NCI-H226 (cell line): ENCODE measurements around the gene STARD7.
A peak's percentile ranks its signal among the peaks of the same experiment; 100 is the strongest.
"Not testable (repeated sequence)": the region's sequence is repeated elsewhere in the genome, so short reads cannot be mapped to it uniquely, and the experiment has no call there.

Source experiments
- DNase-seq: peaks from one replicate; pipeline ENCODE4 v3.0.0-alpha.2; 2015

STARD7 gene

DNA sequence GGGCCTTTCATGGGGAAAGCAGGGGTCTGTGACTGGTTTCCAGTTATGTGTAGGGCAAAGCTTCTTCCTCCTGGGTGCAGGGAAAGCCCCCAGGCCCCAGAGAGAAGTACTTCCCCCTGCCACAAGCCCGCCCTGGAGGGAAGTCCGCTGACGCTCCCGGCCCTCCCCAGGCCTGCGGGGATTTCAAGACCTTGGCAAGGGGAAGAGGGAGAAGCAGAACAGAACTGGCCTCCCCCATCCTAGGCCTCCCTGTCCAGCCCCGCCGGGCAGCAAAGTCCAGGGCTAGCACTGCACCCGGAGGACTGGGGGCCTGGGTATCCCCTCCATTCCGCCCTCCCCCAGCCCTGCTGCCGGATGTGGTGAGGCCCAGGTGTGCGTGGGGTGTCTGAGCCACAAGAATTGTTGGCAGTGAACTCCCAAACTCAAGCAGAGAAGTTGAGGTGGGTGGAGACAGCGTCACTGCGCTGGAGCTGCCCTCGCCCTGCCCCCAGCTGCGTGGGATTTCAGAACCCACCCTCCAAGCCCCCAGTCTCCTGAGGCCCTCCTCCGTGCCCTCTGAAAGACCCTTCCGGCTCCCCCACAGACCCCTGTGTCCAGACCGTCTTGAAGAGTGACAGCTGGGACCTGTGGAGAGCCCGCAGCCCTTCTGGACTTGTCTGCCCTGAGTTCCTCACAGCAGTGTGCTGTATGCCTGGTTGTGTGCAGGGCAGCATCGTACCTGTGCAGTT, 62.3 kb downstream of the STARD7 start:
- peak; percentile 62 for DNase-seq

DNA sequence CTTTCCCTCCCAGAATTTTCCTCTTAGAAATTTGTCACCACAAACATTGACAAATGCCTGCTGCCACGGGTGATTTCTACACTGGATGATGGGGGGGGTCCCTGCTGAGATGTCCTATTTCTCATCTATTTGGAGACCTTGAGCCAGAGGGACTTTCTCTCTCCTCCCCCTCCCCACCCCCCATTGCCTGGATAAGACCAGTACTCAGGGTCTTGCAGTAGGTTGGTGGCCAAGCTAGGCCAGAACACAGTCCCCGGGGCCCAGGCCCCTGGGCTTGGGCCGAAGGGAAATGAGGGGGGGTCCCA, 62.8 kb downstream of the STARD7 start:
- no peak for DNase-seq

DNA sequence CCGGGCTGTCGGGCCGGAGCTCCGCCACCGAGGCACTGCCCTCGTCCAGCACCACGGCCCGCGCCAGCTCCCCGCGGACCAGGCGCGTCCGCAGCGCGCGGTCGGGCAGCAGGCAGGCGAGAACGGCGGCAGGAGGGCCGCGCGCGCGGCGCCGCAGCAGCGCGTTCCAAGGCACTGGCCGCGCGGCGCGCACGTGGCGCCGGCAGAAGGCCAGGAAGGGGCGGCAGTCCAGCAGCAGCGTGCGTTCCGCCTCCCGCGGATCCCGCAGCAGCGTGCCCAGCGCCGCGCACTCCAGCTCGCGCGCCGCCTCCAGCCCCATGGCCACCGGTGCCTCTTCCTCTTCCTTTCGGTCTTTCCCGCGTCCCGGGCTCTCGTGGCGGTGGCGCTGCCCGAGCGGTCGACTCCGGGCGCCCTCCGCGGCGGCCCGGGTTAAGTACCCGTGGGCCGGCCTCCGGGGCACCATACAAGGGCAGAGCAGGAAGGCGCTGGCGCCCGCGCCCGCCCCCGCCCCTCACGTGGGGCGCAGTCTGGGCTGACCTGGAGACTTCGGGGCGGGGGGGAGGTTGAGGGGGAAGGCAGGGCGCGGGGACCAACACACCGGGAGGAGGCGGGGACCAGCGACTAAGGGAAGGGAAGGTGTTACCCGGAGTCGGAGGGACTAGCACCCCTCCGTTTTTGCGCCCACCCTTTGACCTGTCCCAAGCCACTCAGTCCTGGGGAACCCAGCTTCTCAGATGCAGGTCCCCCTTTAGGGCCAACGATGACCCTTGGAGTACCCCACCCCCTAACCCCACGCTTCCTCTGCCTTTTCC, 63.4 kb downstream of the STARD7 start, which contains the start of gene DUSP2:
DUSP2 (minus strand) TSS at position 405 of the 812 bp plus-strand sequence; CDS start at position 319, 86 bp downstream.
- DNase-seq = peak; percentile 72

DNA sequence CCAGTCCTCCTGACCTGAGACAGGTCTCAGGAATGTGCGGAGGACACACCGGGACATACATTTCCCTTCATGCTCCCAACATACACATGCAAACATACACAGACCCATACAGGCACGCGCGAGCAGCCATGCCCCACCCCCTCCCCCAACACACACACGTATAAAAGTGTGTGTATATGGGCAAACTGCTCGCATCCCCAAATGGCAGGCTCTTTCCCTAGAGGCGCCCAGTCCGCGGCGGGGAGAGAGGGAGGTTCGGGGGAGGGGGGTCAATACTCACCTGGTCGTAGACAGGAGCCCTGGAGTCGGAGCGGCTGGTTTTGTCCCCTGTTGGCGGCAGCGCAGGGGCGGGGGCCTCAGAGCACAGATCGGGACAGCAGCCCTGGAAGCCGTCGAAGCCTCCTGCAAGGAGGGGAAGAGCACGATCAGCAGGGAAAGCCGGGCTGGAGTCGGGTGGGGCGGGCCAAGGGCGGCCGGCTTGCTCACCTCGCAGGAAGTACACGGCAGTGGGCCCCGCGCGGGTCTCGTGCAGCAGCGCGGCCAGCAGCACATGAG, 64.1 kb downstream of the STARD7 start:
- no peak for DNase-seq

DNA sequence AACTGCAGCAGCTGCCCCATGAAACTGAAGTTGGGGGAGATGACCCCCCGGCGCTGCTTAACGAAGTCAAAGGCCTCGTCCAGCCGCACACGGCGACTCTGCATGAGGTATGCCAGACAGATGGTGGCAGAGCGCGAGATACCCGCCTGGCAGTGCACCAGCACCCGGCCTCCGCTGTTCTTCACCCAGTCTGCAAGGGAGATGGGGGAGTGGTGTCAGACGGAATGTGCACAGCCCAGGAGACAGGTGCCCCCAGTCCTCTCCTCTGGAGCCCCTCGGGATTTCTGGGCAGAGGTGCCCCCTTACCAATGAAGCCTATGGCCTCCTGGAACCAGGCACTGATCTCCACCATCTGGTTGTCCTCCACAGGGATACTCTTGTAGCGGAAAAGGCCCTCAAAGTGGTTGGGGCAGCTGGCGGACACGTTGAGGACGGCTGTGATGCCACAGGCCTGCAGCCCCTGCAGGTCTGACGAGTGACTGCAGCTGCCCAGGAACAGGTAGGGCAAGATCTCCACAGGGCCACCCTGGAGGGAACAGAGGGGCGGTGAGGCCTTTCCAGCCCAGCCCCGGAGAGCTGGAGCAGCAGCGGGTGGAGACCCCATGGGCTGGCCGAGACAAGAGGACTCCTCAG, 64.7 kb downstream of the STARD7 start:
- no peak for DNase-seq

DNA sequence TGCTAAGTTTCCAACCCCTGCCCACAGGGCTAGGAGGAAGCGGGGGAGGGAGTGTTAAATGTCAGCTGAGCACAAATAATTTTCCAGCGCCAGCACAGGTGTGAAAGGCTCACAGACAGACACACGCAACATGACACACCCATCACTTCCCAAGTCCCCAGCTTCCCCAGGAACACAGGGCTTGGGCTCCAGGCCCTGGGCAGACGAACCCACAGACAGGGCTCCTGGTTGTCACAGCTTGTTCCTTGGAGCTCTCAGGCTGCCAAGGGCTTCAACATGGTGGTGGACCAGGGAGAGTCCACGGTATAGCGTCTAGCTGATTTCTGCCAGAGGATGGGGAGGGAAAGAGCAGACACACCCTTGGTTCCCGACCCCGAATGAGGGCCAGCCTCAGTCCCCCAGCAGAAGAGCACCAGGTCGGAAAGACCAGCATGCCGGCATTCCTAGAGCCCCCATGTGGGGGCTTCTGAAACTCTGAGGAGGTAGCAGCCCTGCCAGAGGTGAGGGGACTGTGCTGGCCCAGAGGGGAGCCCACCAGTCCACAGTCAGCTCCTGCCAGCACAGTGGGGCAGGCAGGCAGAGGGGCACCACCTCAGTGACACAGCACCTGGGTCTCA, 65.3 kb downstream of the STARD7 start:
- DNase-seq = no peak

DNA sequence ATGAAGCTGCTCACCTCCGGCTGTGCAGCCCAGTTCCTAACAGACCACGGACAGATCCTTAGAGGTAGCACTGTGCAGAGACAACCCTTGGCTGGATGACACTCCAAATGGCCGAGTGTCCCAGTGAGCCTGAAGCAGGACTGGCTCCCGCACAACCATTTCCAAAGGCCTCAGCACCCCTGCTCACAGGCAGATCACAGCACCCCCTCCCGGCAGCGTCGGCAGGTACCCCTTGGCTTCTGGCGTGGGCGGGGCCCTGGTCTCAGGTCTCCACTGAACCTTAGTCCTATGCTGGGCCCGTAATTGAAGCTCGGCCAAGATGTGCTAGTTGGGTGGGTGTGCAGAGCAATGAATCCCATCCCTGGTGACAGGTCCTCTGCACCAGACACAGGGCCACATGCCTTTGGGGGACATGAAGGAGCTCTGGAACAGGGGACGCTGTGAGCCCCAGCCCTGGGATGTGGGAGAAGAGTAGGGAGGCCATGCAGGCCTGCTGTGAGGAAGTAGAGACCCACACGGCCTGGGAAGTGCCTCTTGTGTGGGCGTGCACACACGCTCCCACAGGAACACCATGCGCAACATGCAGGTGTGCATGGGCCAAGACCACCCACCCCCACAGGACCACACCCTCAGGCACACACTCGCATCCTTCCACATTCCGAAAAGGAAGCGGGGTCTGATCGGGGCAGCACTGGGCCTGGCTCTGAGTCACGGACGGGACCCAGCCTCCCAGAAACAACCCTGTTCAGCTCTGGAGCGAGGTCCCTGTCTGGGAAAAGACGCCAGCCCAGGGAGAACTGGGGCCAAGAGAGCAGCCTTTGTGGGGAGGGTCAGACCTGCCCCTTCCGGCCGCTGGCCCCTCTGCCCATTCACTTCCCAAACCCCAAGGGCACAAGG, 66.2 kb downstream of the STARD7 start:
- no peak for DNase-seq

DNA sequence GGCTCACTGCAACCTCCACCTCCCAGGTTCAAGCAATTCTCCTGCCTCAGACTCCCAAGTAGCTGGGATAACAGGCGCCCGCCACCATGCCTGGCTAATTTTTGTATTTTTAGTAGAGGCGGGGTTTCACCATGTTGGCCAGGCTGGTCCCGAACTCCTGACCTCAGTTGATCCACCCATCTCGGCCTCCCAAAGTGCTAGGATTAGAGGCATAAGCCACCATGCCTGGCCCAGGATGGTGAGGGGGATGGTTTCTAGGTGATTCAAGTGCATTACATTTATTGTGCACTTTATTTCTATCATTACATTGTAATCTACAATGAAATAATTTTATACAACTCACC, 67.0 kb downstream of the STARD7 start:
- not testable (repeated sequence) for DNase-seq

DNA sequence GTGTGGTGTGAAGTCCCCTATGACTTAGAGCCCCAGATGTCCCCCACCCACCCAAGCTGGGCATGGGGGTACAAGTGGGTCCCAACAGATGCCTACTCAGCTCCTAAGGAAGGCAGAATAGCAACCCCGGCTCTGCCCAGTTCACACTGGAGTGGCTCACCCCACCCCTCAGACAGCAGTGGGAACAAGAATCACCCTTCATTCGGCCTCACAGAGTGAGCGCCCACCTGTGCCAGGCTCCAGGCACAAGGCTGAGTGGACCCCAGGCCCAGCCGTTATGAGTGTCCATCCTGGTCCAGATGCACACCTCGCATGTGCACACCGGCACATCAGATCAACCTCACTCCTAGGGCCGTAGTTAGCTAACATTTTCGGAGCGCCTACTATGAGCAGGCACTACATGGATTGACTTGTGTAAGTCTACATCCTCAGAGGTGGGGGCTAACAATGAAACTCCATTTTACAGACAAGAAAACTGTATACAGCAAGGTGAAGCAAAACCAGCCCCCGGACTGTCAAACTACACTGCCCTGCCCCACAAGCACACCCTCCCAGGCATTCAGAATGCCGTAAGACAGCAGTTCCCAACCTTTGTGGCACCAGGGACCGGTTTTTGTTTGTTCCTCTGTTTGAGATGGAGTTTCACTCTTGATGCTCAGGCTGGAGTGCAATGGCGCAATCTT, 67.5 kb downstream of the STARD7 start:
- DNase-seq = no peak

DNA sequence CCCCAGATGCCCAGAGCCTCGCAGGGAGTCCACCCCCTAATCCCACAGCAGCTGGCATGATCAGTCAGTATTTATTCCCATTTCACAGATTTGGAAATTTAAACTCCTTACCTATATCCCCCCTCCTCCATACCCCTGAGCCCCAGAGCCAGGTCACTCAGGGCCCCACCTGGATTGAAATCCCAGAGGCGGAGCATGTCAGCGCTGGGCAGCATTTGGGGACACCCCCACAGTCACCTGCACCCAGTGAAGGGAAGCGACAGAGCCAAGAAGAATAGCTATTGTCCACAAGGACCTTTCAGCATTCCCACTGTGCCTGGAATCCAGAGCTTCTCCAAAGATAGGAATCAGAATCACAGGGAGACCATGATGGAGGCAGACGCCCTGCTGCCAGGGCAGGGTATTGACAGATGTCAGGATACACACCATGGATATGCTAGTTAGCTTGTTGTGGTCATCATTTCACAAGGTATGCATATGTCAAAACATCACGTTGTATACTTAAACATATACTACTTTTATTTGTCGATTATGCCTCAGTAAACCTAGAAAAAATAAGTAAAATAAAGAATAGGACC, 69.4 kb downstream of the STARD7 start:
- no peak for DNase-seq

DNA sequence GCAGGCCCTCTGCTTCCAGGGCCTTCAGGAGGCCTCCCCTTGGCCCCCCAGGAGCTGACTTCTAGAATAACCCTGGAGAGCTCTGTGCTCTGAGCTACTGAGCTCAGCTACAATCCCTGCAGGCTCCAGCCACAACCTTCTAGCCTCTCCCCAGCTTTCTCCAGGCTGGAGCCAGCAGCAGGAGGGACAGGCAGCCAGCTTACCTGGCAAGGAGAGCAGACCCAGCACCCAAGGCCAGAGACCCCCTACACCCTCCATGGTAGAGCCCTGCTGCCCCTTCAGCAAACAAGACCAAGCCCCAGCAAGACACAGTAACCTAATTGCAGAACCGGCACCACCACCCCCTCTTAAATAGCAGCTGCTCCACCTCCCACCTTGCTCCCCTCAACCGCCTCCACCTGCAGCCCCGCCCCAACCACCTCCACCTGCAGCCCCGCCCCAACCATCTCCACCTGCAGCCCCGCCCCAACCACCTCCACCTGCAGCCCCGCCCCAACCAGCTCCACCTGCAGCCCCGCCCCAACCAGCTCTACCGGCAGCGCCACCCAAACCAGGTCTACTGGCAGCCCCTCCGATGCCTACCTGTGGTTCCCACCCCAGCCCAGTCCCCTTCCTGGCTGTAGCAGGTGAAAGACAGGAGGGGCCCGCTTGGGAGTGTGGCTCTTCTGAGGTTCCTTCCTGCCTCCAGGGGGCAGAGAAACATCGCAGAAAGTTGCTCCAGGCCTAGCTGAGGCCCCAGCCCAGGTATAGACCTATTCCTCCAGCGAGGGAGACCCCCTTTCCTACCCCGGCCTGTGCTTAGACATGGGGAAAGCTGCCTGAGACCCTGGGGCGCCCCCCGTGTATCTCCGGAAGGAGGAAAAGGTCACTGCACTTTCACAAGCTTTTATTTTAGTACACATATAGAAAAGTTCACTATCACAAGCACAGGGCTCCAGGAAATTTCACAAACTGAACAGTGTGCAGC, 70.2 kb downstream of the STARD7 start, which contains the start of gene ASTL:
ASTL (minus strand) TSS at position 324 of the 967 bp plus-strand sequence; CDS start at position 258, 66 bp downstream.
- no peak for DNase-seq

DNA sequence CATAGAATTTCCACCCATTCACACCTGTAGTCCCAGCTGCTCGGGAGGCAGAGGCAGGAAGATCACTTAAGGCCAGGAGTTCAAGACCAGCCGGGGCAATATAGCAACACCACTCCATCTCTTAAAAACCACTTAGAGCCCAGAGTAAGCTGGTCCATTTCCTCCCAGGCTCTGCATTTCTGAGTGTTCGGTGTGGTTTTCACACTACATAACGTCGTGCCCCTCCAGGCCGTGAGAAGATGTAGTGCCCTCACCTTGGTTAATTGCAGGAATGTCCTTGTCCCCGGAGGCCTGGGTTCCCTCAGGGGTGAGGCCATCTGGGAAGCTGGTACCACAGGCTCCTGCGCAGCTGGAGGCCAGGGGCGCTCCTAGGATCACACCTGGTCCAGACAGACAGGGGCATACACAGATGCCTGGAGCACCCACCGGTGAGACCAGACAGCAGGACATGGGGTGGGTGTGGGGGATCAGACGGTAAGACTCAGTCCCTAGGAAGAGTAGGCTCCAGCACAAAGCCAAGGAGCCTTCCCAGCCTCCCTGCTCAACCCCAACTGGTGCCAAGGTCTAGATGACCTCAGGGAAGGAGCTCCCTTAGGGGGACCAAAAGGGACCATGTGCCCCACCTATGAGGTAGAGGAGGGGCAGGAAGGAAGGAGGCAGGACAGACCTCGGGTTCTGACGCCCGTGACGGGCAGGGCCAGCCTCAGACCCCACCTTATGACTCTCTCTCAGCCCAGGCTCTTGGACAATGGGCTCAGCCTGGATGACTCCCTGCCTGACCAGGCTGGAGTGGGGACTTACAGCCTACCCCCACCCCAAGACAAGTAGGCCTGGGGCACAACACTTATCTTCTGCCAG, 71.1 kb downstream of the STARD7 start:
- DNase-seq = no peak

DNA sequence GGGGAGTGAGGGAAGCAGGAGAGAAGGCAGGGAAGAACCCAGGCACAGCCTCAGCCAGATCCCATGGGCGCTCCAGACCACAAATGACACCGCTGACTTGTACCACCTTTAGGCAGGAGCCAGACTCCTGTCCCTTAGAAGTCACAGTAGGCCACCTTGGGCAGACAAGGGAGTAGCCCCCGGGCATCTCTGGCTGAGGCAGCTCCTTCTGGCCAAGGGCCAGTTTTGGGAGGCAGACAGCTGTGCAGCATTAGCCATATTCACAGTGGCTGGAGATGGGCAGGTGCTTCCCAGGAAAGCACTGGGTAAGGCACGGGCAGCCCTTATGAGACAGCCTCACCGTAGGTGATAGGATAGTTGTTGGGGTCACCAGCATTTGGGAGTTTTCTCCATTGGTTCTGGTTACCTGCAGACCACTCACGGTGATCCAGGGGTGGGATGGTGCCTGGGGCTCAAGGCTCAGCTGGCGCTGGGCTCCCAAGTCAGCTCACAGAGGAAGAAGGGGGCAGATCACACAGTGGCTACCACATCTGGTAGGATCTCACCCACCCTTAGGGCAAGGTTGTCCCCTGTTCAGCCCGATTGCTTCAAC, 72.4 kb downstream of the STARD7 start:
- DNase-seq = no peak

DNA sequence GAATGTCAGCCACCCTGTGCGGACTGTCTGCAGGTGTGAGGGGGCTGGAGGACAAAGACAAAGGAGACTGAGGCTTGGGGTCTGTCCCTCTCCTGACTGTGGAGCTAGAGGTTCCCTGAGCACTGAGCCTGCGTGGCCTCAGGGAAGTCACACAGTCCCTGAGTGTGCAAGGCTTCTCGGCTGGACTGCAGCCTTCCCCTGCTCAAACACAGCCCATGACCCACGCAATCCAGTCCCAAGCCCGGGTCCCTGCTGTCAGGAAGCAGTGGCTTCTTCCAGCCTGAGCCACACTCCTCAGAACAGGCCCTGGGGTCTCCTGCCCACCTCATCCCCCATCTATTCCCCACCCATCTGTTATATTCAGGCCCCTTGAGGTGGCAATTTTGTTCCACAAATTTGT, 73.0 kb downstream of the STARD7 start:
- DNase-seq = no peak

DNA sequence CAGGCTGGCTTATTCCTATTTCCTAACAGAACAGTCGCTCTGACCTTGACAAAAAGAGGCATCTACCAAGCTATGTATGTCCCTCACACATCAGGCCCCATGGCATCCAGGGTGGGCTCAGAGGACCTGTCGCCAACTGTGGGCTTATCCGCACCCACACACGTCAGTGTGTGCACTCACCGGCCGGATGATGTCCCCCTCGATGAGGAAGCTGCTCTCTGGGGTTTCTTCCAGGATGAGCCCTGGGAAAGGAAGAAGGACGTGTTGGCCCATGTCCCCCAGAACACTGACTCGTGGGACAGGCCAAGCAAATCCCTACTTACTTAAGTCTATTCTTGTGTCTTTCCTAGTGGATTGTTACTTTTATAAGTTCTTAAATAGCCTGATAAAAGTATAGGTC, 73.5 kb downstream of the STARD7 start:
- DNase-seq = no peak
